Body of pancreas (tissue), 4 donors: Measurements from ENCODE around the gene DMD. TPM values are rescaled to one million over a fixed set of nuclear protein-coding genes. Genes with fewer than 3 reads are reported as not detected.
A peak's percentile ranks its signal among the peaks of the same experiment; 100 is the strongest.

Experiments
- ATAC-seq: fragments of 150-250 bp; one replicate; pipeline ENCODE4 v1.9.1; 2016
- DNase-seq, 4 donors: peaks; one replicate each; pipeline ENCODE4 v3.0.0-alpha.2; 2019
- H3K27ac ChIP-seq, 4 donors: fragments of 200-600 bp; sonication (generic); 1 replicate in 3 of 4; 2 replicates in 1 of 4; pipeline versions ENCODE4 v1.5.1 to v1.6.1; 2016 to 2019; ENCODE audit warnings: mild to moderate bottlenecking in 1 of 4, mixed read lengths in 1 of 4, moderate library complexity in 1 of 4
- H3K27me3 ChIP-seq, 2 donors: fragments of 200-600 bp; sonication (generic); one replicate each; pipeline ENCODE4 v1.6.0; 2016; ENCODE audit warnings: mild to moderate bottlenecking in 1 of 2
- H3K36me3 ChIP-seq, 2 donors: fragments of 200-600 bp; sonication (generic); replicated peaks in 1 of 2; 2 replicates each; pipeline ENCODE4 v1.5.1; 2016; ENCODE audit warnings: low read depth in 2 of 2; ENCODE audit not compliant: insufficient read depth in 1 of 2
- H3K4me1 ChIP-seq: fragments of 200-600 bp; sonication (generic); one replicate; pipeline ENCODE4 v1.6.0; 2016
- H3K4me3 ChIP-seq, 2 donors: fragments of 200-600 bp; sonication (generic); 1 replicate in 1 of 2; 2 replicates in 1 of 2; pipeline ENCODE4 v1.5.1; 2016 to 2019
- H3K9me3 ChIP-seq, 3 donors: fragments of 200-600 bp; sonication (generic); 1 replicate in 2 of 3; 2 replicates in 1 of 3; pipeline ENCODE4 v1.5.1; 2016
- CTCF ChIP-seq, 7 experiments: fragments of 450-650 bp in 4 of 7; fragments of 200-600 bp in 3 of 7; sonication (generic) in 3 of 7; IDR thresholded peaks; one replicate each; pipeline ENCODE4 v1.5.1; 2016 to 2019; ENCODE audit warnings: antibody characterized with exemption in 7 of 7
- POLR2A ChIP-seq, 3 donors: fragments of 450-650 bp; IDR thresholded peaks; one replicate each; pipeline ENCODE4 v1.6.1; 2016; ENCODE audit warnings: antibody characterized with exemption in 3 of 3, mild to moderate bottlenecking in 2 of 3
- WGBS, 2 donors: methylation state at CpG; one replicate each; pipeline ENCODE4 v1.1.5; 2017; 5-methylcytosine and 5-hydroxymethylcytosine counted together
- intact Hi-C: fragments of 100-400 bp; cut with DNase I; formaldehyde crosslinking; loops from one replicate; pipeline ENCODE4 v1.15.1; 2023
- total RNA-seq, 2 donors: library from RNA; depleted of rRNA; stranded (reverse); fragments of >200 nt; gene quantifications; one replicate each; pipeline ENCODE4 v1.1.0, GENCODE V29; 2016

Gene DMD
- total RNA-seq, 2 donors from 2014 or later: 28.5 to 38.6 TPM

- Histone ChIP-seq H3K4me1 (no peaks in the 10 kb centered on the region), H3K27me3 (no peaks in the 10 kb centered on the region), H3K27ac (no peak overlapping the region), H3K36me3 (no peaks in the 10 kb centered on the region), H3K4me3 (no peak overlapping the region), H3K9me3 (no peaks in the 10 kb centered on the region)
- ATAC-seq (no peak), DNase-seq (no peak)
- WGBS, 2 donors: 62 to 70% methylated on average over 6 of the region's 6 CpGs
- no peak for TF ChIP-seq POLR2A (IDR thresholded peaks at IDR 0.05)
- no peak for TF ChIP-seq CTCF (IDR thresholded peaks at IDR 0.05)
- intact Hi-C loops: no loop called here
Measured at GRCh38 chrX:31516527-31516926, 1694.8 kb downstream of the DMD start.

GRCh38 chrX:31508338-31508737 lies 1703.0 kb downstream of the DMD start:
- H3K4me1 ChIP-seq: no peaks in the 10 kb centered on the region
- H3K4me3 ChIP-seq: no peak overlapping the region
- no peaks in the 10 kb centered on the region for H3K27me3 ChIP-seq
- ATAC-seq (peak; percentile 95), DNase-seq (peak; percentile 14 to 32 (median 24))
- H3K27ac ChIP-seq: peak overlapping the region in 2 of 4 donors; percentile 57 to 61
- intact Hi-C loops: no loop called here
- H3K36me3 ChIP-seq: no peaks in the 10 kb centered on the region
- 32 to 48% methylated on average over 2 to 4 of the region's 4 CpGs for WGBS, 2 donors
- TF ChIP-seq POLR2A (IDR thresholded peaks at IDR 0.05) (no peak), CTCF (IDR thresholded peaks at IDR 0.05) (no peak)
- no peaks in the 10 kb centered on the region for H3K9me3 ChIP-seq

DNA sequence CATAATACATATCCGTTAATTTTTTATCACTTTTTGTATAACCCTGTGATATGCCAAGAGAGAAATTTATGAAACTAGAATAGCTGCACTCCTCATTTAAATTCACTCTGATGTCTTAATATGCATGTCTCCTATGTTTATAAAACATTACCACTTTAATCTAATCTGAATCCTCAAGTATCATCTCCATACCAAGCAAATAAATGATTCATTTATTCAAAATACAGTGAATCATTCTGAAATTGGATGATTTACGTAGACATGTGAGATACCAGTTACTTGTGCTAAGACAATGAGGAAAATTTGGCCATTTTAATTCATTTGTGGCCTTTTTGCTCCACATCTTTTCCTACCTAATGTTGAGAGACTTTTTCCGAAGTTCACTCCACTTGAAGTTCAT lies 1704.4 kb downstream of the DMD start:
- intact Hi-C loops: no loop called here
- Histone ChIP-seq H3K27ac (no peak overlapping the region), H3K4me3 (no peak overlapping the region), H3K36me3 (no peaks in the 10 kb centered on the region), H3K27me3 (no peaks in the 10 kb centered on the region), H3K4me1 (no peaks in the 10 kb centered on the region), H3K9me3 (no peaks in the 10 kb centered on the region)
- 74 to 82% methylated on average over 3 of the region's 3 CpGs for WGBS, 2 donors
- ATAC-seq (no peak), DNase-seq (no peak)
- no peak for TF ChIP-seq CTCF (IDR thresholded peaks at IDR 0.05)
- TF ChIP-seq POLR2A (IDR thresholded peaks at IDR 0.05): no peak

- intact Hi-C loops: no loop called here
- H3K27ac ChIP-seq: no peak overlapping the region
- no peaks in the 10 kb centered on the region for H3K36me3 ChIP-seq
- no peaks in the 10 kb centered on the region for H3K27me3 ChIP-seq
- TF ChIP-seq POLR2A (IDR thresholded peaks at IDR 0.05) (no peak), CTCF (IDR thresholded peaks at IDR 0.05) (no peak)
- DNase-seq (no peak), ATAC-seq (no peak)
- no peaks in the 10 kb centered on the region for H3K4me1 ChIP-seq
- WGBS, 2 donors: 35 to 60% methylated on average over 3 of the region's 3 CpGs
- H3K9me3 ChIP-seq: no peaks in the 10 kb centered on the region
- no peak overlapping the region for H3K4me3 ChIP-seq
Measured at GRCh38 chrX:31506360-31506759, 1705.0 kb downstream of the DMD start.

DNA sequence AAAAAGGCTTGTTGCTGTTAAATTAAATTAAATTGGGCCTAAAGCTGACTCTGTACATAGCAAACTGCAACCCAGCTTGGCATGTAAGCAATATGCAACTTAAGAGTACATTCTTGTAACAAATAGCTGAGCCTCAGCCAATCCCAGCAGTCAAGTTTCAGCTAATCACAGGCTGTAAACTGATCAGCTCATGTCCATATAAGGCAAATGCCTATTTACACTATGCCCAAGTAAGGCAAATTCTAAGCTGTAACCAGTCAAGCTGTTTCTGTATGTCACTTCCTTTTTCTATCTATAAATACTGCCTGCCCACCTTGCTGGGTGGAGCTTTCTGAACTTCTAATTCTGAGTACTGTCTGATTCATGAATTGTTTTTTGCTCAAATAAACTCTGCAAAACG lies 1710.4 kb downstream of the DMD start:
- Histone ChIP-seq H3K4me3 (no peak overlapping the region), H3K27me3 (no peaks in the 10 kb centered on the region), H3K9me3 (no peaks in the 10 kb centered on the region), H3K4me1 (no peaks in the 10 kb centered on the region), H3K27ac (no peak overlapping the region), H3K36me3 (no peaks in the 10 kb centered on the region)
- no peak for DNase-seq
- TF ChIP-seq POLR2A (IDR thresholded peaks at IDR 0.05) (no peak), CTCF (IDR thresholded peaks at IDR 0.05) (no peak)
- 39 to 42% methylated on average over 1 of the region's 1 CpG for WGBS, 2 donors
- ATAC-seq: no peak
- intact Hi-C loops: no loop called here
